NCI-H748 treated with DMSO at 0.1 percent for 48 hours (cell line): Measurements from ENCODE around the gene SNRNP25.
"Not testable (repeated sequence)": the region's sequence is repeated elsewhere in the genome, so short reads cannot be mapped to it uniquely, and the experiment has no call there.

Experiments used
- DNase-seq: peaks from one replicate; lab custom pipeline; 2025; lab: John Stamatoyannopoulos, UW

Gene SNRNP25

DNA sequence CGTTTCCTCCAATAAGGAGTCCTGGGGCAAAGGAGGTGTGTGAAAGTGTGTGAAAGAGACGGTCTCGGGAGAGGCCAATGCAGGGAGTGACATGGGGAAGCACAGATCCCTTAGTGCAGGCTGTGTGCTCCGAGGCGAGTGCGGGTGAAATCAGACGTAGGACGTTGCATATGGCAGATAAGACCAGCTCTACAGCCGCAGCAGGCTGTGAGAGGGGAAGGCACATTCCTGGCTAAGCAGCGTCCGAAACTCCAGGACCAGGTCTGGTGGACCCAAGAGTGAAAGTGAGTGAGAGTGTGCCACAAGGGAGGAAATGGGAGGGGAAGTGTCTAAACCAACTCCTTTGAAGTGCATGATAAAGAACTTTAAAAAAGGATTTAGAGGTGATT, 11.6 kb upstream of the SNRNP25 start:
- DNase-seq: no peak

DNA sequence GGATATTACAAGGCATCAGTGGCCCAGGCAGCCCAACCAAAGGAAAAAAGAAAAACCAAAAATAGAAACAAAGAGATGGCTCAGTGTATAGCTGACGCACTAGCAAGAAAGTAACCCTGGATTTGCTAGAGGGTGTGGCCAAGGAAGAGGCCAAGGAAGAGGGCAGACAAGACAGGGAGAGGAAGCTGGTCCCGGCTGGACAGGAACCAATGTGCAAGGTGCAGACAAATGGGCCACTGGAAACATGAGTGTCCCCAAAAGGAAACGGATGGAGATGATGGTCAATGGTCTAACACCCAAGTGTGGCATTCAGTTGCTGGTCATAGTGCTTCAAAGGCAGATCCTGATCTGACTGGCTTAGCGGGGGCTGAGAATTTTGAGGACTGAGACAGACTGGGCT, 10.9 kb upstream of the SNRNP25 start:
- DNase-seq: no peak

DNA sequence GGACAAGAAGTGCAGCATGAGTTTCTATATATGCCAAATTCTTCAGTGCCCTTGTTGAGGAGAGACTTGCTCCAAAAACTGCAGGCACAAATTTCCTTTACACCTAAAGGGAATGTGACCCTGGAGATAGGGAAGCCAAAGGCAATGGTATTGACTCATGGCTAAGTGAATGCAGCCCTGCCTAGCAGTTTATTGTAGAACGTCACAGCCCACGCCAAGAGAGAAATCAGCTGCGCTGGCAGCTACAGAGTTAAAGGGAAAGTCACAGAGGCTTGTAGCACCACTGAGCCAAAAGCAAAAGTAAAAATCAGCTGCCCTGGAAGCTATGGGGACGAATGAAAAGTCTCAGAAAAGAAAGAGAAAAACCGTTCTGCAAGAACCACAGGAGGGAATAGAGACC, 10.3 kb upstream of the SNRNP25 start:
- no peak for DNase-seq

DNA sequence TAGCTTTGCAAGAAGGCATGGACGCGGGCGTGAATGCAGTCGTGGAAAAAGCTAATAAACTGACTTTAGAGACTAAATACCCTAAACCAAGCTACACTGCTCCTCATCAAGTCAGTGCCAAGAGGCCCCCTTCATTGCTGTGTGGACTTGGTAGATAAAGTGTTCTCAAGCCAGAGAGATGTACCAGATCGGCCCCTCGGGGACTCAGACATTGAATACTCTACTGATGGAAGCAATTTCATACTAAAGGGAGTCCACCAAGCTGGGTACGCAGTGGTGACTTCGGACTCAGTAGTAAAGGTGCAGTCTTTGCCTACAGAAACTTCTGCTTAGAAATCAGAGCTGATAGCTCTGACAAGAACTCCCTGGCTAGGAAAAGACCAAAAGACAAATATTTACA, 9.0 kb upstream of the SNRNP25 start:
- DNase-seq: no peak

DNA sequence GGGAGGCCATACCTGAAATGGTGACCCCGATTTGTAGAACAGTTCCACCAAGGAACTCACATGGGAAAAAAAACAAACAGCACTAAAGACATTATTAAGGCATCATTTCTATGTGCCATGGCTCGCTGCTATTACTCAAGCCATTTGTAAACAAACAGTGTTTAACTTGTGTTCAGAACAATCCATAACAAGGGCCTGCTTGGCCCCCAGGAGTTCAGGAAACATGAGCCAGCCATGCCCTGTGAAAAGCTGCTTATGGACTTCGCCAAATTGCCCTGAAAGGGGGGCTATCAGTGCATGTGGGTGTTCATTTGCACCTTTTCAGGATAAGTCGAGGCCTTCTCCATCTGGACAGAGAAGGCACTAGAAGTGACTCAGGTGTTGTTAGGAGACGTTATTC, 8.2 kb upstream of the SNRNP25 start:
- no peak for DNase-seq

DNA sequence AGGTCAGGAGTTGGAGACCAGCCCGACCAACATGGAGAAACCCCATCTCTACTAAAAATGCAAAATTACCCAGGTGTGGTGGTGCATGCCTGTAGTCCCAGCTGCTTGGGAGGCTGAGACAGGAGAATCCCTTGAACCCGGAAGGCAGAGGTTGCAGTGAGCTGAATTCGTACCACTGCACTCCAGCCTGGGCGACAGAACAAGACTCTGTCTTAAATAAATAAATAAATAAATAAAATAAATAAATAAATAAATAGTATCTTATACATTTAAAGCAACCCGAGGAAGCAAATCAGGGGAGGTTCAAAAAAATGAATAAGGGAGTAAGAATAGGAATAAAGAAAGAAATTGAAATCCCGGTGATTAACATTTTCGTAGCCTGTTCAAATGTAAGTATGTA, 7.1 kb upstream of the SNRNP25 start:
- DNase-seq: not testable (repeated sequence)

DNA sequence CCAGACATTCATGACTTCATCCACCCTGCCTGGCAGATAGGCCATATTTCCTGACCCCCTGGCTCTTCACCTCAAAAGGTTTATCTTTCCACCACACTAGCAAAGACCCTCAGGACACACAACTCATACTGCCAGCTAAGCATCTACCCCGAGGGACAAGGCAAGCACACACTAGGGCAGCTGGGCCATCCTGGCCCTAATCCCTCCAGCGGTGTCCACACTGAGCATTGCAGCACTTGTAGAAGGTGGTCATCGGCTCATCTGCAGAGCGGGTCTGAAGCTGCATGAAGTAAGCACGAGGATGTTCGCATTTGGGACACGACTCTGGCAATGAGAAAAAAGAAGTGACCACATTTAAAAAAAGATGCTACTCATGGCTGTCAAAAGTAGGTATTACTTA, 6.4 kb upstream of the SNRNP25 start:
- no peak for DNase-seq

DNA sequence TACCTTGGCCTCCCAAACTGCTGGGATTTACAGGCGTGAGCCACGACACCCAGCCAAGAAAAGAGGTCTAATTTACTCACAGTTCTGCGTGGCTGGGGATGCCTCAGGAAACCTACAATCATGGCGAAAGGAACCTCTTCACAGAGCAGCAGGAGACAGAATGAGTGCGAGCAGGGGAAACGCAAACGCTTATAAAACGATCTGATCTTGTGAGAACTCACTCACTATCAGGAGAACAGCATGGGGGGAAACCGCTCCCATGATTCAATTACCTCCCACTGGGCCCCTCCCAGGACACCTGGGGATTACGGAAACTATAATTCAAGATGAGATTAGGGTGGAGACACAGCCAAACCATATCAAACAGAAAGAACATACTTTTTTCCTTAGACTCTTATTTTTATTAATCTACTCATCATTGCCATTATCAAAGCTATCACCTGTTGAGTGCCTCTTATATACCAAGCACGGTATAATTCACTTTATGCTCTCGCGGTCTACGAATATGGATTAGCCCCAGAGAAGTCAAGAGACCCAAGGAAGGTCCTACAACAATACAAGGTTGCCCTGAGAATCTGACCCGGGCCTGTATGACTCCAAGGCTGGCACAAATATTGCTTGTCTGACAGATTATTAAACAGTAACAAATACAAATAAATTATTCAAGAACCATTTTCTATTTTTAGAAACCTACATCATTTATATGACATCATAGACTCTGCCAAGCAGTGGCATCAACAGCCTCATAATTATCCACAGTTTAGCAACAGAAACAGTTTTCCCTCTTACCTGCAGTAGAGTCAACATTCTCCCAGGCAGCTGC, 2.6 kb upstream of the SNRNP25 start:
- no peak for DNase-seq

DNA sequence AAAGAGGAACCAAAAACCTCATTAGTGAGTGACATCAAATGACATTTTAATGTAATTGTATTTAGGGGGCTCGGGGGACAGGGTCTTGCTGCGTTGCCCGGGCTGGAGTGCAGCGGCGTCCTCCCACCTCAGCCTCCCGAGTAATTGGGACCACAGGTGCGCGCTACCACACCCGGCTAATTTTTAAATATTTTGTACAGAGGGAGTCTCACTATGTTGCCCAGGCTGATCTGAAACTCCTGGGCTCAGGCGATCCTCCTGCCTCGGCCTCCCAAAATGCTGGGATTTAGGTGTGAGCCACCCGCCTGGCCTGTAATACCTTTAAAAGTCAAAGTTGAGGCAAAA, 581 bp downstream of the SNRNP25 start:
- no peak for DNase-seq

DNA sequence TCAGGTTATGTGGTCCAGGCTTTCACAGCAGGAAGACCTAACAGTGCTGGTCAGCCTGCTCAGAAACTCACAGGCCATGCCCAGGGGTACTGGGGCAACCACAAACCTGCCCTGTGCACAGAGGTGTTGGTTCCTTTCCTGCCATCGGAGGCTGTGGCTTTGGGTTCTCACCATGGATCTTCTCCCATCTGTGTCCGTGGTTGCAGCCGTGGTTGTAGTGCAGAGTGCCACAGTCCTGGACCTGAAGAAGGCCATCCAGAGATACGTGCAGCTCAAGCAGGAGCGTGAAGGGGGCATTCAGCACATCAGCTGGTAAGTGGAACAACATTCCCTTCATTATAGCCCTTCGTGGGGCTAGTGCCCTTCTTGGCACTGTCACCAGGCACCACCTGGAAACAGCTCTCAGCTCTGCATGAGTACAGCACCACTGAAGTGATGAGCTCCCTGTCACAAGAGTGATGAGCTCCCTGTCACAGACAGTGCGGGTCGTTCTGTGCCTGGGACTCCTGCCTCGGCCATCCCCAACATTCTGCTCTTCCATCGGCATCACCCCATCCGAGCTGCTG, 2.0 kb downstream of the SNRNP25 start:
- no peak for DNase-seq

DNA sequence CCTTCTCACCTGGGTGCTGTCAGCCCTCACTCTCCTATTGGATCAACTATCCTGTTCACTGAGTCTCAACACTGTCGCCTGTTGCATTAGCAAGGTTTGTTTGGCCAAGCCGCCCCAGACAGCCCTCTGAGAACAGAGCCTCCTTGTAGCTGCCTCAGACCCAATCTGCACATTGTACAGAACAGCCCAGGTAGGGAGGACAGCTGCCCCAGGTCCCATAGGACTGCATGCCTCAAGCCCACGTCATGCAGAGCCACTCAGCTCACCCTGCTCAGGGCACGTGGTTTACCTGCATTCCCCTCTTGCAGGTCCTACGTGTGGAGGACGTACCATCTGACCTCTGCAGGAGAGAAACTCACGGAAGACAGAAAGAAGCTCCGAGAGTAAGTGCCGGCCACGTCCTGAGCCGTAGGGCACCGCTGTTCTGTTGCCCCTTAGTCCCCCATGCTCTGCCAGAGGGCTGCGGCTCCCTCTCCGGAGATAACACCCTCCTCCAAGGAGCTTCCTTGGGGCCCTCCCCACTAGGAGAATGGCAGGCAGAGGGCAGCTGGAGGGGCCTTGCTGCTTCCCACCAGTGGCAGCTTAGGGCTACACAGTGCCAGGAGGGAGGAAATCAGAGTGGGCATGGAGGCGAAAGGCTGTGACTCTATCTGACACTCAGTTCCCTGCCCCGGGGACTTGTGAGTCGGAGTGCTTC, 2.8 kb downstream of the SNRNP25 start:
- DNase-seq: no peak

DNA sequence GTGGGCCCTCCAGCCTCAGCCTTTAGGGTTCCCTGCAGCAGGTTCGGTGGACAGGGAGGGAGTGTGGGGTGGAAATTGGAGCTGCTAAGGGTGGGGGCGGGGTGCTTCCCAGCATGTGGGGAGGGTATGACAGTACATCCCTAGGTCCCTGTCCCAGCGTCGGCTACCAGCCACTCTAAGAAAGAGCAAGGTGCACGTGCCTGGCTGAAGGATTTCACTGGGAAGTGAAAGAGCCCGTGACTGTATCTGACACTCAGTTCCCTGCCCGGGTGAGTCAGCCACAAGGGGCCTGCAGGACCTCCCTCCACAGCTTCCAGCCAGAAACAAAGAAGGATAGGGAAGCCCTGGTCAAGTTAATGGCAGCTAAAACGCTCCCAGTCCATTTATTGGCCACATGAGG, 4.1 kb downstream of the SNRNP25 start:
- no peak for DNase-seq

DNA sequence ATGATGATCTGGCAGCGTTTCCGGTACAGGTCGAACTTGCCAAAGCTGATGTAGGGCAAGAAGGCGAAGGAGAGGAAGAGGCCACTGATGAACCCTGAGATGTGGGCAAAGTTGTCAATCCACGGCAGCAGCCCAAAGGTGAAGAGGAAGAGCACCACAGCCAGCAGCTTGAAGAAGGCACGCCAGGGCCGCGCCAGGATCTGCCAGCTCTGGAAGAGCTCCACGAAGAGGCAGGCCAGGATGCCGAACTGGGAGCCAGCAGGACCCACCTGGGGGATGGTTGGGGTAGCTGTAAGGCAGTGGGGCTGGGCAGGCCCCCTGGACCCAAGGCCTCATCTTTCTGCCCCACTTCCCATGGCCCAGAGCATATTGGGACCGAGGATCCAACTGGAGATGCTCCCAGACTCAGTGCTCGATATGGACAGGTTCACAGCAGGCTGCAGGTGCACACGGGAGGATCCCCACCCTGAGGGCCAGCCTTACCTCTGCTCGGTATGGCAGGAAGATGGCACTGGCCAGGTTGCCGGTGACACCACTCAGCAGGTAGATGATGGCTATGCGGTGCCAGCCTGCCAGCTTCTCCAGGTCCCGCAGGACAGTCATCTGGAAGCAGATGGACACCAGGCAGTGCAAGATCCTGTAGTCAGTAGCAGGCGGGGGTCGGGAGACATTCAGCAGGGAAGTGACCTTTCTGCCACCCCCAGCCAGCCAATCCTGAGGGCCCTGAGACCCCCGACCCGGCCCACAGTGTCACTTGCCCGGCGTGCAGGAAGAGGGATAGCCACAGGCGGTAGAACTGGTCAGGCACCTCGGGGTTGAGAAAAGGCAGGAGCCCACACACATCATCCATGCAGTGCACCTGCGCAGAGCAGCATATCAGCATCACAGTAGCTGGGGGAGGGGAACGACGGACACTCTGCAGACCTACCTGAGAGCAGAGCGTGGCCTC, 5.1 kb downstream of the SNRNP25 start:
- no peak for DNase-seq

DNA sequence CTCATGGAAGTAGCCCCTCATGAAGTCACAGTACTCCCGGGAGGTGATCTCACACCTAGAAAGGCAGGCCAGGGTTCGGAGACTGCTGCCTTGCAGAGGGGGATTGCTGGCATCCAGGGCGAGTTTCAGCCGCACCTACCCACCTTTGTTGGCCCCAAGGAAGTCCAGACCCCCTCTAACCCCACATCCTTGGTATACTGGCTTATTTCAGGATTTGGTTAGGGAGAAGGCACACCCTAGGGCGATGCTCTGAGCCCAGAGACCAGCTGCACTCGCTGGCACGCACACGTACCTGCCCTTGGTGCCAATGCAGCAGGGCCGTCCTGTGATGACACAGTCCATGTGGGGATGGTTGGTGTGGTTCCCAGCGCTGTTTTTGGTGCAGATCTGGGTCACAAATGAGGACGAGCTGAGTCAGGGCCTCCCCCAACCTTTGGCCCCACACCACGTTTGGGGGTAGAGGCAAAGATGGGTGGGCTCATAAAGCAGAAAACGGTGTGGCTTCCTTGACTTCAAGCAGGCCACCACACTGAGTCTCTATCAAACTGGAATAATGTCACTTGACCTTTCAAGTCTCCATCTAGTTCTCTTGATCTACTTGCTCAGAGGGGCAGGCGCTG, 5.9 kb downstream of the SNRNP25 start:
- DNase-seq: no peak

DNA sequence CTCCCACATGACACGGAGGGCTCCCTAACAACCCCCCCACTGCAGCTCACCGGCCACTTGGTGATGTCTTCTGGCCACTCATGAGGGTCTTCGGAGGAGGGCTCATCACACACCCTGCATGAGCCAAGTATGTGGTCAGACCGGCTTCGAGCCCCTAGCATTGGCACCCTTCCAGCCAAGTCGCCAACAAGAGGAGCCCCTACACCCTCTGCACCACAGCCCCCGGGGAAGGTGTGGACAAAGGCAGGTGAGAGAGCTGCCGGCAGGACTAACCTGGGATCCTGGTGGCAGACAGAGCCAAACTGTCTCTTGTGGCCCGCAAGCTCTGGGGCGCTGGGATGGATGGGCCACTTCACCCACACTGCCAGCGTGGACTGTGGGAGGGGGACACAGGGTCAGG, 6.5 kb downstream of the SNRNP25 start:
- no peak for DNase-seq

DNA sequence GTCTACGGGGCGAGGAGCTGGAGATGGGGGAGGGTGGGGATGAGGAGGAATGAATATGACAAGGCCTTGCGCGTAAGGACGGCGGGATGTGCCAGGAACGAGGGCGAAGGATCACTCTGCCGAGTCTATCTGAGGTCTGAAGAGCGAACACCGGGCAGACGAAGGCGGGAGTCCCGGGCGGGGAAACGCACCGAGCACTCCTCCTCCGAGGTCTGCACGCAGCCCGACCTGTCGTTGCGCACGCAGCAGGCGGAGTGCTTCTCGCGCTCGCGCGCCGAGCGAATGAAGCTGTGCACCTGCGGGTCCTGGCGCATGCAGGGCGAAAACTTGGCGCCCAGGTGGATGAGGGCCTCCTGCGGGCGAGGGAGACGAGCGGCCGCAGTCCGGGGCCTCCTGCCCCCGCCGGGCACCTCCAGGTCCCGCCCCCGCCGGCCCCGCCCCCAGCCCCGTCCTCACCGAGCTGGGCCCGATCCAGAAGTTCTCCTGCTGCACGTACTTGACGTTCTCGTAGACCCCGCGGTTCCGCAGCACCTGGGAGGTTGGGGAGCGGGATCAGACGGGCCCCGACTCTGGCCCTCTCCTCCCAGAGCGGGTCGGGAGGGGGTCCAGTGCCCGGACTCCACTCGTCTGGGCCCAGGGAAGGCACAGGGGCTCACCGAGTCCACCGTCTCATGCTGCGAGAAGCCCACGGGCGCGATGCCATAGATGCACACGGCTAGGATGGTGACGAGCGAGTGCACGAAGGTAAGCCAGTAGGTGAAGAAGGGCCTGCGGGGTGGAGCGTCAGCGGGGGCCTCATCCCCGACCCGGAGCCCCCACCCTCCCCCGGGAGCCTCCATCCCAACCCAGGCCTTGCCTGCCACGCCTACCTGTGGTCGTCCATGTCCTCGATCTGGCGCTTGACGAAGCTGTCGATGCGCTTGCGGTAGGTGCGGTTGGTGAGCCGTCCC, 7.6 kb downstream of the SNRNP25 start:
- DNase-seq: no peak

DNA sequence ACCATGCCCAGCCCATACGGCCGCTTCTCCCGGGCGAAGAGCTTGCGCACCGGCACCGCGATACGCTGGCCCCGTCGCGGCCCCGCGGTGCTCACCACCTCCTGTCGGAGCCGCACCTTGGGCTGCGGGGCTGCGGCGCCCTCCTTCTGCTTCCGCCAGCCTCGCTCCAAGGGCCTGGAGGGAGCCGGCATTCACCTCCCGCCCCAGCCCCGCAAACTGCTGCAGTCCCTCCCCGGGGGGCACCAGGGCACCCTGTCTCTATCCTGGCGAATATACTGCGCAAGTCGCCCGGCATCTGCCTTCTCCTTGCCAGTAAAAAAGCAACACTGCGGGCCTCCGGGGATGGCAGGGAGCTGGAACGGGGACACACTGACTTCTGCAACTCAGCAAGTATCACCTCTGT, 8.3 kb downstream of the SNRNP25 start:
- DNase-seq: no peak

DNA sequence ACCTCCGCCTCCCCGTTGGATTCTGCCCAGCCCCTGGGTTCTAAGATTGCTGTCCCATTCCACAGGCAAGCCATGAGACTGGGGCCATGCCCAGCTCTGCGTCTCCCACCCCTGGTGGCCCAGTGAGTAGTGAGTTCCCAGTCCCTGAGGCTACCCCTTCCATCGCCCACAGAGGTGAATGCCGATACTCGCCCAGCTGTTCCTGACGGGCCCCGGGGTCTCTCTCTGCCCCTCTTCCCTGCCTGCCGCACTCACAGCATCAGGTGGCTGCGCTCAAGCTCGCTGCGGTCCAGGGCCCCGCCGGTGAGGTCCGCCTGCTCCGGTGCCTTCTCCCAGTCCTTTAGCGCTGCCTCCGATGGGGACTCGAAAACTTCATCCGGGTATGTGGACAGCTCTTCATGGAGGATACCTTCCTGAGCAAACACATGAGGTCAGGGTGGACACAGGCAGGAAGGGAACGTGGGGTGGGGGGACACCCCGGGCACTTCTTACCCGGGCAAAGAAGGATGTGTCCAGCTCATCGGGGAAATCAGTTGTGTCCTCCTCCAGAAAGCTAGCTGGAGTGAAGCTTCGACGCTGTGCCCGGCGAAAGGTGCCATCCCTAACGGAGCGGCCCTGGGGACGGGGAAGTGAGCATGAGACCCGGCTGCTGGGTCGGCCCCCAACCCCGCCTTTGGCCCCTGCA, 8.8 kb downstream of the SNRNP25 start:
- no peak for DNase-seq

DNA sequence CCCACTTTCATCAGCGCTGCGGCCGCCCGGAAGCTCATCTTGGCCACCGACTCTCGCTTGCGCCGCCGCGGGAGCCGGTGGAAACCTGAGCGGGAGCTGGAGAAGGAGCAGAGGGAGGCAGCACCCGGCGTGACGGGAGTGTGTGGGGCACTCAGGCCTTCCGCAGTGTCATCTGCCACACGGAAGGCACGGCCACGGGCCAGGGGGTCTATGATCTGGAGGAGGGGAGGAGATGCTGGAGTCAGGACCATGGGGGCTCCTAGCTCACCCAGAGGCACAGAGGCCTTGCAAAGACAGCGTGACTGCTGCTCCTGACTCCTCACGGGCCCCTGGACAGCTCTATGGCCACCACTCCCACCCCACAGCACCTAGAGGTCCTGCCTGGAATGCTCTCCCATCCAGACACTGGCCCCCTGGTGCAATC, 9.4 kb downstream of the SNRNP25 start:
- no peak for DNase-seq

DNA sequence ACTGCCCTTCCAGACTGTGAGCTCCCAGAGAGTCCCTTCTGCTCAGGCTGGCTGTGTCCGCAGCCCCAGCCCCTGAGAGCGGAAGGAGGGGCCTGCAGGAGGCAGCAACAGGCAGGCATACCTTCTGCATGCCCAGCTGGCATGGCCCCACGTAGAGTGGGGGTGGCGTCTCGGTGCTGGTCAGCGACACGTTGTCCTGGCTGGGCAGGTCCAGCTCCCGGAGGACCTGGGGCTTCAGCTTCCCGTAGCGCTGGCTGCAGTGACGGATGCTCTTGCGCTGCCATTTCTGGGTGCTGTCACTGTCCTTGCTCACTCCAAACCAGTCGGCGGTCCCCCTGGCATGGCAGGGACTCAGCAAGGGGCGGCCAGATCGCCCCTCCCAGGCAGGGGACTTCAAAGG, 9.8 kb downstream of the SNRNP25 start:
- DNase-seq: no peak
